CD4-positive, alpha-beta T cell treated with Interleukin-12 subunit alpha and Interleukin-12 subunit beta, for 1 hour (primary cell): ENCODE results near the gene TOR3A.
"Not testable (repeated sequence)": the region's sequence is repeated elsewhere in the genome, so short reads cannot be mapped to it uniquely, and the experiment has no call there.

Experiments used
- DNase-seq: peaks from one replicate; pipeline ENCODE4 v3.0.0-alpha.2; 2020

The TOR3A gene

GRCh38 chr1:179081687-179082332 is at the start of gene TOR3A:
TSS of gene TOR3A (plus strand) at chr1:179082070. CDS start at chr1:179082129, 59 bp downstream.
- DNase-seq = peak; percentile 82

- DNase-seq = peak; percentile 5
These were observed 47.1 kb upstream of the TOR3A start for GRCh38 chr1:179034720-179035119.

GRCh38 chr1:179036844-179037465 is 44.9 kb upstream of the TOR3A start:
- DNase-seq = peak; percentile 17

- DNase-seq = no peak
These were observed 43.2 kb upstream of the TOR3A start for GRCh38 chr1:179038528-179039281.

- DNase-seq = not testable (repeated sequence)
These were observed 42.2 kb upstream of the TOR3A start for GRCh38 chr1:179039502-179040174.

GRCh38 chr1:179040175-179040551 is 41.7 kb upstream of the TOR3A start:
- DNase-seq = not testable (repeated sequence)

GRCh38 chr1:179042087-179042486 is 39.8 kb upstream of the TOR3A start:
- no peak for DNase-seq

GRCh38 chr1:179042700-179043099 is 39.2 kb upstream of the TOR3A start:
- DNase-seq = no peak

GRCh38 chr1:179043266-179043665 is 38.6 kb upstream of the TOR3A start:
- DNase-seq = no peak

- no peak for DNase-seq
These were observed 38.0 kb upstream of the TOR3A start for GRCh38 chr1:179043907-179044306.

- DNase-seq = no peak
These were observed 34.8 kb upstream of the TOR3A start for GRCh38 chr1:179046808-179047635.

- DNase-seq = no peak
These were observed 34.3 kb upstream of the TOR3A start for GRCh38 chr1:179047636-179047997.

- DNase-seq = no peak
These were observed 33.3 kb upstream of the TOR3A start for GRCh38 chr1:179048339-179049124.

GRCh38 chr1:179052776-179053175 is 29.1 kb upstream of the TOR3A start:
- no peak for DNase-seq

GRCh38 chr1:179053486-179053885 is 28.4 kb upstream of the TOR3A start:
- DNase-seq = no peak

- no peak for DNase-seq
These were observed 25.9 kb upstream of the TOR3A start for GRCh38 chr1:179055937-179056336.

GRCh38 chr1:179058487-179059483 is 23.1 kb upstream of the TOR3A start:
- no peak for DNase-seq

- no peak for DNase-seq
These were observed 20.2 kb upstream of the TOR3A start for GRCh38 chr1:179061360-179062282.

- DNase-seq = no peak
These were observed 15.4 kb upstream of the TOR3A start for GRCh38 chr1:179066471-179066870.
